ENCODE results near the gene LPP.

DNA sequence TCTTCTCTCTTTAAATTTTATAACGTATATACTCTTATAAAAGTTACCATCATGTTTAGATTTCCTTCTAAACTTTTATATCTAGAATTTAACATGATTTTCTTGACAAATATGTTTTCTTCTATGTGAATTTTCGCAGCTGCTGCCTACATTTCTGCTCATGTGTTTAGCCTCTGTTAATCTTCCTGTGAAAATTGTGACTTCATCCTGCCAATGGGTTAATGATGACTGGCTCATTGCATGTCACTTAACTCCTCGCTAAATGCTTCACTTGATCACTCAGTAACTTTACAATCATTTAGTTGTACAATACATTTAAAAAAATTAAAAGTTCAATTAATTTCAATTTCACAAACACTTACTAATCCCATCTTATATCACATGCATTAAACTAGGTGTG is 178.1 kb downstream of the LPP start:
- TF ChIP-seq, protein P1, sequence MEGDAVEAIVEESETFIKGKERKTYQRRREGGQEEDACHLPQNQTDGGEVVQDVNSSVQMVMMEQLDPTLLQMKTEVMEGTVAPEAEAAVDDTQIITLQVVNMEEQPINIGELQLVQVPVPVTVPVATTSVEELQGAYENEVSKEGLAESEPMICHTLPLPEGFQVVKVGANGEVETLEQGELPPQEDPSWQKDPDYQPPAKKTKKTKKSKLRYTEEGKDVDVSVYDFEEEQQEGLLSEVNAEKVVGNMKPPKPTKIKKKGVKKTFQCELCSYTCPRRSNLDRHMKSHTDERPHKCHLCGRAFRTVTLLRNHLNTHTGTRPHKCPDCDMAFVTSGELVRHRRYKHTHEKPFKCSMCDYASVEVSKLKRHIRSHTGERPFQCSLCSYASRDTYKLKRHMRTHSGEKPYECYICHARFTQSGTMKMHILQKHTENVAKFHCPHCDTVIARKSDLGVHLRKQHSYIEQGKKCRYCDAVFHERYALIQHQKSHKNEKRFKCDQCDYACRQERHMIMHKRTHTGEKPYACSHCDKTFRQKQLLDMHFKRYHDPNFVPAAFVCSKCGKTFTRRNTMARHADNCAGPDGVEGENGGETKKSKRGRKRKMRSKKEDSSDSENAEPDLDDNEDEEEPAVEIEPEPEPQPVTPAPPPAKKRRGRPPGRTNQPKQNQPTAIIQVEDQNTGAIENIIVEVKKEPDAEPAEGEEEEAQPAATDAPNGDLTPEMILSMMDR (IDR thresholded peaks at IDR 0.05), result no peak
- TF ChIP-seq ZFX (IDR thresholded peaks at IDR 0.05; ENCODE audit: borderline replicate concordance), result no peak

Data from 22Rv1 (cell line).